Smooth muscle cell (in vitro differentiated cells): ENCODE results near the gene CD164L2. TPM values are rescaled to one million over a fixed set of nuclear protein-coding genes. Genes with fewer than 3 reads are reported as not detected.

Source experiments
- DNase-seq: peaks from one replicate; lab custom pipeline; 2025; ENCODE audit not compliant: unreplicated experiment; lab: John Stamatoyannopoulos, UW
- H2AFZ ChIP-seq: fragments of 200-600 bp; sonication (generic); 2 replicates; pipeline ENCODE4 v1.6.0; 2016; ENCODE audit warnings: antibody characterized with exemption, low read depth, mild to moderate bottlenecking
- H3F3A ChIP-seq: fragments of 200-600 bp; sonication (generic); 2 replicates; pipeline ENCODE4 v1.6.0; 2017; ENCODE audit warnings: antibody characterized with exemption, low read depth
- H3K27ac ChIP-seq: fragments of 200-600 bp; sonication (generic); 2 replicates; pipeline ENCODE4 v1.5.1; 2016; ENCODE audit warnings: low read depth, mild to moderate bottlenecking
- H3K27me3 ChIP-seq: fragments of 200-600 bp; sonication (generic); 2 replicates; pipeline ENCODE4 v1.6.1; 2016; ENCODE audit warnings: low read depth, mild to moderate bottlenecking
- H3K36me3 ChIP-seq: fragments of 200-600 bp; sonication (generic); 2 replicates; pipeline ENCODE4 v1.5.1; 2016; ENCODE audit warnings: low read depth
- H3K4me1 ChIP-seq: fragments of 200-600 bp; sonication (generic); 2 replicates; pipeline ENCODE4 v1.5.1; 2016; ENCODE audit warnings: low read depth
- H3K4me2 ChIP-seq: fragments of 200-600 bp; sonication (generic); 2 replicates; pipeline ENCODE4 v1.6.0; 2016; ENCODE audit warnings: mild to moderate bottlenecking
- H3K4me3 ChIP-seq: fragments of 200-600 bp; sonication (generic); 2 replicates; pipeline ENCODE4 v1.5.1; 2016; ENCODE audit warnings: mild to moderate bottlenecking
- H3K79me2 ChIP-seq: fragments of 200-600 bp; sonication (generic); 2 replicates; pipeline ENCODE4 v1.6.0; 2016; ENCODE audit warnings: low read depth, mild to moderate bottlenecking
- H3K9ac ChIP-seq: fragments of 200-600 bp; sonication (generic); 2 replicates; pipeline ENCODE4 v1.6.0; 2016; ENCODE audit warnings: low read depth
- H3K9me3 ChIP-seq: fragments of 200-600 bp; sonication (generic); replicated peaks from 2 replicates; pipeline ENCODE4 v1.5.1; 2016; ENCODE audit warnings: low read depth
- H4K20me1 ChIP-seq: fragments of 200-600 bp; sonication (generic); 2 replicates; pipeline ENCODE4 v1.6.0; 2016; ENCODE audit warnings: low read depth
- CTCF ChIP-seq: fragments of 200-600 bp; sonication (generic); IDR thresholded peaks from 2 replicates; pipeline ENCODE4 v1.5.1; 2017; ENCODE audit warnings: borderline replicate concordance, mild to moderate bottlenecking, antibody characterized with exemption; ENCODE audit not compliant: insufficient read depth, poor library complexity, severe bottlenecking
- WGBS: methylation state at CpG from one replicate; pipeline ENCODE4 v1.1.7; 2016; ENCODE audit warnings: low lambda C conversion rate; 5-methylcytosine and 5-hydroxymethylcytosine counted together
- polyA plus RNA-seq: library from polyadenylated mRNA; unstranded; fragments of >200 nt; fragmentation: Nextera tagmentation; extraction: Ambion mirVana; gene quantifications from 2 replicates; pipeline ENCODE4 v1.2.1, GENCODE V29; 2016
- total RNA-seq: library from RNA; depleted of rRNA; stranded (reverse); fragments of >200 nt; gene quantifications from 2 replicates; pipeline ENCODE4 v1.2.3, GENCODE V29; 2014

CD164L2 gene
- total and polyA plus RNA-seq, 2 experiments from 2014 or later: 0.31 to 0.45 TPM

DNA sequence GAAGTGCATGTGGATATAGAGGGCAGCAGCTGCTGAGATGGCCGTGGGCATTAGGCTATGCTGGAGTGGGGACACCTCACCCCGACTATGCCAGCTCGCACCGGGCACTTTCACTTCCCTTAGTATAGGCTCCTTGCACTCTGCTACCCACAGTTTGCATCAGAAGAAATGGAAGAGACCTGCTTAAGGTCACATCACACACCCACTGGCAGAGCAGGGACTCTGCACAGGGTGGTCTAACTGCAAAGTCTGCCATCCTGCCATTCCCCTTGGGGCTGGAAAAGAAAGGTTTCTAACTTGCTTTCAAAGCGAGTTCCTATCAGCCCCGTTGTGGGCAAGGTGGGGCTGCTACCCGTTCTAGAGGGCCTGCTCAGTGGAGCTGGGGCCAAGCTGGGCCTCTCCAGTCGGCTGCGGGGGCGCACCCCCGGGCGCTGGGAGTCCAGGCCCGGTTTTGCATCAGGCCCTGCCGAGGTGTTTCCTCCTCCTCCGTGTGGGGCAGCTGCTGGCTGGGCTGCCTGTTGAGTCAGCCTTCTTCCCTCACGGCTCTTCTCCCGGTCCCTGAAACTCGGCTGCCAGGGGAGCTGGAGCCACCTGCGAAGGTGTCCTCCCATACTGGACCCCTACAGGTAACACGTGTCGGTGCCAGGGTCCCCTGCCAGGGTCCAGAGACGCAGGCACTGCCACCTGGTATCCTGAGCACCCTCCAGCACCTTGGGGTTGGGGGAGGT is 41.4 kb downstream of the CD164L2 start, which contains the start of gene SYTL1:
TSS of gene SYTL1 (plus strand) at position 498 of the 728 bp plus-strand sequence. CDS start 3,313 bp downstream, outside the sequence.
- Histone ChIP-seq H3K4me1 (peaks cover 33% of the 10 kb centered on the region), H3K4me2 (peak within 1 kb of the TSS; percentile 84), H3K27me3 (no peaks in the 10 kb centered on the region), H3K9ac (peak within 1 kb of the TSS; percentile 65), H3K79me2 (no peaks in the 10 kb centered on the region), H3K36me3 (no peaks in the 10 kb centered on the region), H4K20me1 (no peaks in the 10 kb centered on the region), H3K4me3 (peak within 1 kb of the TSS; percentile 40), H3F3A (no peaks in the 10 kb centered on the region), H3K27ac (peak within 1 kb of the TSS; percentile 77), H3K9me3 (no peaks in the 10 kb centered on the region), H2AFZ (no peak within 1 kb of the TSS)
- no peak for TF ChIP-seq CTCF
- 29% methylated on average over 22 of the region's 22 CpGs for WGBS
- DNase-seq: no peak

GRCh38 chr1:27339213-27339612 is 43.9 kb downstream of the CD164L2 start:
- no peak for DNase-seq
- Histone ChIP-seq H3K9me3 (no peaks in the 10 kb centered on the region), H3K4me2 (no peak overlapping the region), H3K4me1 (peaks cover 33% of the 10 kb centered on the region), H3K9ac (no peak overlapping the region), H2AFZ (no peak overlapping the region), H3F3A (no peaks in the 10 kb centered on the region), H3K36me3 (no peaks in the 10 kb centered on the region), H4K20me1 (no peaks in the 10 kb centered on the region), H3K27me3 (no peaks in the 10 kb centered on the region), H3K27ac (no peak overlapping the region), H3K79me2 (no peaks in the 10 kb centered on the region), H3K4me3 (no peak overlapping the region)
- 76% methylated on average over 5 of the region's 5 CpGs for WGBS
- no peak for TF ChIP-seq CTCF

DNA sequence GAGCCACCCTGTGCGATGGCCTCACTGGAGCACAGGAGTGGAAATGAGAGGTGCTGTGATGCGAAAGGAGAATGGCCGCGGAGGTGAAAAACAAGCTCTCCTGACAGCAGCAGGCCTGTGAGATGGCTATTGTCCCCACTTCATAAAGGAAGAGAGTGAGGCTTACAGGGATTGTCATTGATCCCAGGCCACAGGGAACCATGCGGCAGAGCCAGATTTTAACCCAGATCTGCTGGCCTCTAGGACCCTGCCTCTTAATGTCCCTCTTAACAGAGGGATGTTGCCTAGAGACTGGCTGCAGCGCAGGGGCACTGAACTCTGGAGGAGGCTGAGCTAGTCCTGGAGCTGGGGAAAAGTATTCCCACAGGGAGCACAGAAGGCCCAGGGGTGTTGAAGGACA is 44.4 kb downstream of the CD164L2 start:
- H3K4me2 ChIP-seq: no peak overlapping the region
- no peaks in the 10 kb centered on the region for H3F3A ChIP-seq
- H3K9ac ChIP-seq: no peak overlapping the region
- no peaks in the 10 kb centered on the region for H3K9me3 ChIP-seq
- DNase-seq: no peak
- no peak overlapping the region for H3K27ac ChIP-seq
- WGBS: 87% methylated on average over 6 of the region's 6 CpGs
- H4K20me1 ChIP-seq: no peaks in the 10 kb centered on the region
- no peak for TF ChIP-seq CTCF
- H3K4me3 ChIP-seq: no peak overlapping the region
- no peak overlapping the region for H2AFZ ChIP-seq
- H3K36me3 ChIP-seq: no peaks in the 10 kb centered on the region
- H3K27me3 ChIP-seq: no peaks in the 10 kb centered on the region
- peaks cover 33% of the 10 kb centered on the region for H3K4me1 ChIP-seq
- no peaks in the 10 kb centered on the region for H3K79me2 ChIP-seq

DNA sequence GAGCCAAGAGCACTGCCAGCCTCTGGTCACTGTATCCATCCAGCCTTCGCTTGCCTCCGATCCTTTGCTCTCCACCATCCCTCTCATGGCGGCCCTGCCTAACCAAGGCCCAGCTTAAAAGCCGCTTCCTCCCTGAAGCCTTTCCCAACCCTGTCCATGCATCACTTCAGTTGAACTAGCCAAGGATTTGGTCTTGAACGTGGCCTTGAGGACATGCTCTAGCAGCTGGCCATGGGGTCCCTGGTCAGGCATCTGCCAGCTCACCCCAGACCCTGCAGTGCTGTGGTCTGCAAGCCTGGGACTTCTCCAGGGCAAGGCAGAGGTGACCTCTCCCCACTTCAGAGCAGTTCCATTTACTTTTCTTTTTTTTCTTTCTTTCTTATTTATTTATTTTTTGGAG is 46.4 kb downstream of the CD164L2 start:
- Histone ChIP-seq H3K27me3 (no peaks in the 10 kb centered on the region), H3K36me3 (no peaks in the 10 kb centered on the region), H2AFZ (no peak overlapping the region), H3K4me1 (peaks cover 18% of the 10 kb centered on the region), H3K9me3 (no peaks in the 10 kb centered on the region), H4K20me1 (no peaks in the 10 kb centered on the region), H3K4me2 (no peak overlapping the region), H3K79me2 (no peaks in the 10 kb centered on the region), H3K27ac (no peak overlapping the region), H3F3A (no peaks in the 10 kb centered on the region), H3K9ac (no peak overlapping the region), H3K4me3 (no peak overlapping the region)
- no peak for DNase-seq
- TF ChIP-seq CTCF: no peak
- WGBS: 99% methylated on average over 5 of the region's 5 CpGs
